ENCODE results near the gene KCNK2.

DNA sequence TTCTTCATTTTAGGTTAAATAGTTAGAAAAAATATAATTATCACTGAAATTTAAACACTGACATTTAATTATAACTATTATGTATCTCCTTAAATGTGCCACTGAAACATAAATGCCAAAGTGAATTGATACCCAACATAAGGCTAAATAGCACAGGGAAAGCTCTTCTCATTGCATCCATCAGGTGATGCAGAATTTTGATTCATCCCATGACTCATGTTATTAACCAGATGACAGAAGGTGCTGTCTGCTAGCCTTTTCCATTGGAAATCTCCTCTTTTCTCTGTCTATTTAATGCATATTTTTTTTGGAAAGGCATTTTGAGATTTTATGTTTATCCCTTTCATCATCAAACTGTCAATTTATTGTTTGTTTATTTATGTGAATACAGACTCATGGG lies 136.8 kb downstream of the KCNK2 start:
- TF ChIP-seq, protein P1, sequence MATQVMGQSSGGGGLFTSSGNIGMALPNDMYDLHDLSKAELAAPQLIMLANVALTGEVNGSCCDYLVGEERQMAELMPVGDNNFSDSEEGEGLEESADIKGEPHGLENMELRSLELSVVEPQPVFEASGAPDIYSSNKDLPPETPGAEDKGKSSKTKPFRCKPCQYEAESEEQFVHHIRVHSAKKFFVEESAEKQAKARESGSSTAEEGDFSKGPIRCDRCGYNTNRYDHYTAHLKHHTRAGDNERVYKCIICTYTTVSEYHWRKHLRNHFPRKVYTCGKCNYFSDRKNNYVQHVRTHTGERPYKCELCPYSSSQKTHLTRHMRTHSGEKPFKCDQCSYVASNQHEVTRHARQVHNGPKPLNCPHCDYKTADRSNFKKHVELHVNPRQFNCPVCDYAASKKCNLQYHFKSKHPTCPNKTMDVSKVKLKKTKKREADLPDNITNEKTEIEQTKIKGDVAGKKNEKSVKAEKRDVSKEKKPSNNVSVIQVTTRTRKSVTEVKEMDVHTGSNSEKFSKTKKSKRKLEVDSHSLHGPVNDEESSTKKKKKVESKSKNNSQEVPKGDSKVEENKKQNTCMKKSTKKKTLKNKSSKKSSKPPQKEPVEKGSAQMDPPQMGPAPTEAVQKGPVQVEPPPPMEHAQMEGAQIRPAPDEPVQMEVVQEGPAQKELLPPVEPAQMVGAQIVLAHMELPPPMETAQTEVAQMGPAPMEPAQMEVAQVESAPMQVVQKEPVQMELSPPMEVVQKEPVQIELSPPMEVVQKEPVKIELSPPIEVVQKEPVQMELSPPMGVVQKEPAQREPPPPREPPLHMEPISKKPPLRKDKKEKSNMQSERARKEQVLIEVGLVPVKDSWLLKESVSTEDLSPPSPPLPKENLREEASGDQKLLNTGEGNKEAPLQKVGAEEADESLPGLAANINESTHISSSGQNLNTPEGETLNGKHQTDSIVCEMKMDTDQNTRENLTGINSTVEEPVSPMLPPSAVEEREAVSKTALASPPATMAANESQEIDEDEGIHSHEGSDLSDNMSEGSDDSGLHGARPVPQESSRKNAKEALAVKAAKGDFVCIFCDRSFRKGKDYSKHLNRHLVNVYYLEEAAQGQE (IDR thresholded peaks at IDR 0.05; ENCODE audit: low read depth, low read length): no peak
- no peak for TF ChIP-seq YY1 (IDR thresholded peaks at IDR 0.05; ENCODE audit: low read depth)
- TF ChIP-seq RFX5 (IDR thresholded peaks at IDR 0.05; ENCODE audit: low read length): no peak
- TF ChIP-seq CTCF (IDR thresholded peaks at IDR 0.05): no peak
- TF ChIP-seq RCOR1 (IDR thresholded peaks at IDR 0.05; ENCODE audit: low read length): no peak
- TF ChIP-seq MEF2A (IDR thresholded peaks at IDR 0.05; ENCODE audit: borderline replicate concordance, low read depth): no peak
- no peak for TF ChIP-seq MAX (IDR thresholded peaks at IDR 0.05; ENCODE audit: low read depth)
- no peak for TF ChIP-seq EZH2phosphoT487 (IDR thresholded peaks at IDR 0.05; ENCODE audit: borderline replicate concordance, low read depth)
